B cell (primary cell): ENCODE measurements around the gene ZNF57. TPM values are rescaled to one million over a fixed set of nuclear protein-coding genes. Genes with fewer than 3 reads are reported as not detected.

Experiments used
- ATAC-seq: fragments of 200-7000 bp; cut with Tn5 transposase; one replicate; pipeline ENCODE4 v1.10.0; 2021; ENCODE audit warnings: low read depth, mild to moderate bottlenecking, moderate number of reproducible peaks, moderate library complexity
- CTCF ChIA-PET: fragments of 350-600 bp; sonication (Branson Sonifier 250); formaldehyde crosslinking; loops from one replicate; lab custom pipeline; 2021; ENCODE audit warnings: antibody characterized with exemption, inconsistent platforms; lab: Charles Lee
- POLR2A ChIA-PET: fragments of 350-600 bp; sonication (Branson Sonifier 250); formaldehyde crosslinking; loops from one replicate; lab custom pipeline; 2021; ENCODE audit warnings: antibody characterized with exemption; lab: Charles Lee
- DNase-seq: peaks from one replicate; pipeline ENCODE4 v3.0.0; 2013
- H2AFZ ChIP-seq: 2 replicates; pipeline ENCODE4 v1.6.1; 2012; ENCODE audit warnings: mild to moderate bottlenecking, low read depth, low read length; ENCODE audit not compliant: insufficient read depth, poor library complexity, severe bottlenecking
- H3K27ac ChIP-seq, 2 donors: 1 replicate in 1 of 2; 2 replicates in 1 of 2; pipeline ENCODE4 v1.5.1; 2012 to 2013; ENCODE audit warnings: low read length in 2 of 2, mild to moderate bottlenecking in 2 of 2, moderate library complexity in 1 of 2
- H3K27me3 ChIP-seq, 4 experiments: fragments of 200-600 bp in 1 of 4; sonication (generic) in 1 of 4; replicated peaks in 1 of 4; 1 replicate in 2 of 4; 2 replicates in 2 of 4; pipeline versions ENCODE4 v1.6.1 to v1.7.0; 2013 to 2016; ENCODE audit warnings: low read length in 3 of 4, mild to moderate bottlenecking in 2 of 4, mixed read lengths in 1 of 4, moderate library complexity in 1 of 4; ENCODE audit not compliant: insufficient read depth in 4 of 4, control insufficient read depth in 3 of 4; ENCODE audit errors: control extremely low read depth in 1 of 4
- H3K36me3 ChIP-seq, 2 experiments: replicated peaks in 1 of 2; 1 replicate in 1 of 2; 2 replicates in 1 of 2; pipeline versions ENCODE4 v1.6.1 to v1.7.1; 2013; ENCODE audit warnings: low read length in 1 of 2; ENCODE audit not compliant: insufficient read depth in 2 of 2, control insufficient read depth in 1 of 2; ENCODE audit errors: control extremely low read depth in 1 of 2, extremely low read depth in 1 of 2
- H3K4me1 ChIP-seq, 2 donors: fragments of 200-600 bp in 1 of 2; sonication (generic) in 1 of 2; 1 replicate in 1 of 2; 2 replicates in 1 of 2; pipeline versions ENCODE4 v1.5.1 to v1.6.1; 2013 to 2017; ENCODE audit warnings: low read length in 2 of 2; ENCODE audit not compliant: control insufficient read depth in 2 of 2, insufficient read depth in 2 of 2
- H3K4me2 ChIP-seq: replicated peaks from 2 replicates; pipeline ENCODE3; 2012; ENCODE audit warnings: mild to moderate bottlenecking, low read depth, low read length; ENCODE audit not compliant: poor library complexity, severe bottlenecking
- H3K4me3 ChIP-seq, 5 experiments: fragments of 200-600 bp in 1 of 5; sonication (generic) in 1 of 5; 1 replicate in 3 of 5; 2 replicates in 2 of 5; pipeline versions ENCODE4 v1.5.1 to v1.7.0; 2011 to 2016; ENCODE audit warnings: low read length in 4 of 5, mild to moderate bottlenecking in 4 of 5, low read depth in 2 of 5, control low read depth in 1 of 5, moderate library complexity in 1 of 5; ENCODE audit not compliant: insufficient read depth in 1 of 5; ENCODE audit errors: control extremely low read depth in 1 of 5, extremely low read depth in 1 of 5
- H3K79me2 ChIP-seq: fragments of 200-600 bp; sonication (generic); one replicate; pipeline ENCODE4 v1.6.0; 2016; ENCODE audit warnings: low read length; ENCODE audit not compliant: control insufficient read depth, insufficient read depth
- H3K9ac ChIP-seq: fragments of 200-600 bp; sonication (generic); 2 replicates; pipeline ENCODE4 v1.6.1; 2017; ENCODE audit warnings: mild to moderate bottlenecking, low read length, moderate library complexity
- H3K9me3 ChIP-seq, 3 donors: one replicate each; pipeline versions ENCODE4 v1.6.1 to v1.7.1; 2013; ENCODE audit warnings: low read length in 2 of 3; ENCODE audit not compliant: control insufficient read depth in 2 of 3, insufficient read depth in 1 of 3; ENCODE audit errors: control extremely low read depth in 1 of 3
- H4K20me1 ChIP-seq: 2 replicates; pipeline ENCODE4 v1.6.0; 2012; ENCODE audit warnings: mild to moderate bottlenecking, low read length; ENCODE audit not compliant: insufficient read depth, control insufficient read depth, poor library complexity, severe bottlenecking
- H3K27ac Mint-ChIP-seq: one replicate; pipeline ENCODE4 v1.8.0; 2021; ENCODE audit warnings: mixed read lengths
- H3K27me3 Mint-ChIP-seq: one replicate; pipeline ENCODE4 v1.8.0; 2021; ENCODE audit warnings: mixed read lengths
- H3K4me1 Mint-ChIP-seq: one replicate; pipeline ENCODE4 v1.8.0; 2021; ENCODE audit warnings: mixed read lengths
- H3K4me3 Mint-ChIP-seq: one replicate; pipeline ENCODE4 v1.8.0; 2021; ENCODE audit warnings: mixed read lengths
- H3K9me3 Mint-ChIP-seq: one replicate; pipeline ENCODE4 v1.8.0; 2022; ENCODE audit warnings: mixed read lengths; ENCODE audit not compliant: insufficient read depth
- EZH2 ChIP-seq: IDR thresholded peaks from 2 replicates; pipeline ENCODE4 v1.6.1; 2012; ENCODE audit warnings: borderline replicate concordance, low read depth, mild to moderate bottlenecking, moderate library complexity, low read length; ENCODE audit not compliant: insufficient read depth, poor library complexity, severe bottlenecking
- WGBS: methylation state at CpG from one replicate; pipeline ENCODE4 v1.1.5; 2013; ENCODE audit warnings: missing lambda C conversion rate; ENCODE audit not compliant: insufficient coverage; 5-methylcytosine and 5-hydroxymethylcytosine counted together
- intact Hi-C: fragments of 100-400 bp; cut with micrococcal nuclease; formaldehyde crosslinking; loops from one replicate; pipeline ENCODE4 v1.10.0; 2022
- polyA plus RNA-seq: library from polyadenylated mRNA; depleted of rRNA; stranded (reverse); fragments of >200 nt; gene quantifications from 2 replicates; pipeline ENCODE4 v1.2.3, GENCODE V29; 2012
- total RNA-seq, 2 donors: library from RNA; stranded (reverse); fragments of 120-200 nt in 1 of 2; gene quantifications; 1 replicate in 1 of 2; 2 replicates in 1 of 2; pipeline versions ENCODE4 v1.2.3 to v1.2.4, GENCODE V29; 2013 to 2022
- TF ChIP-seq, protein P1 (sequence below): fragments of 200-600 bp; IDR thresholded peaks from one replicate; pipeline ENCODE4 v1.8.0; 2022; ENCODE audit warnings: antibody characterized with exemption, mild to moderate bottlenecking

Gene ZNF57
- total and polyA plus RNA-seq, 2 donors (not counting 1 experiment from before 2014, with no cell fraction given): 1.4 to 3.4 TPM

DNA sequence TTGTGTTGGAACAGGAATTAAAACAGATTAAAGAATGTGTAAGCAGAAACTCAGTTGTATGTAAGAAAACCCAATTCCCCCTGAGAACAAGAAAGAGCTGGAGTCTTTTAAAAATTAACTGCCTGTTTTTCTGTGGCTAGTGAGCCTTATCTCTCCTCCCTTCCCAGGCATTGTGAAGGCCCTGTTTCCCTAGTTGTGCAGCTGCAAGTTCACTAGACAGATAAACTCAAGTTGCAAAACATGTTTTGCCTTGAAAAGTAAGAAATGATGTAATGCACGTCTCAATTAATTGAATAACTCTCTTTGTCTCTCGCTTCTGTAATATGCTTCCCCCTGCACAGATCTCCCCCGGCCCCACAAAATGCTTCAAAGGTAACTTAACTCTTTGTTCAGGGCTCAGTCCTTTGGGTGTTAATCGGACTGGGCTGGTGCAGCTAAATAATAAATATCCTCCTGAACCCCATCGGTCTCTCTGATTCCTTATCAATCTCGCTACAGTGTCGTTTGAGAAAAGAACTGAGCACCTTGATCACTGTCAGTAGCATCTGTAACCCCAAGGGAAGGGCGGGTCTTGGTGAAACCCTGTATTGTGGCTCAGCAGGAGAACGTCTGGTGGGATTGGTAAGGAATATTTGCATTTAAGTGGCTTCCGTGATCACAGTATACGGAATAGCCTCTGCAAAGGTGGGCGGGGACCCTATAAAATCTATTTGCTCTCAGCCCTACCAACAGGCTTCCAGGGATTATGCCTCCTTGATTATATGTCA lies 35.2 kb upstream of the ZNF57 start:
- Mint-ChIP-seq H3K4me3 (no peak overlapping the region), H3K4me1 (peaks cover 2% of the 10 kb centered on the region), H3K27ac (no peak overlapping the region), H3K27me3 (peaks cover 9% of the 10 kb centered on the region), H3K9me3 (no peaks in the 10 kb centered on the region)
- H2AFZ ChIP-seq: no peak overlapping the region
- no peak overlapping the region for H3K4me2 ChIP-seq
- DNase-seq (no peak), ATAC-seq (no peak)
- H4K20me1 ChIP-seq: no peaks in the 10 kb centered on the region
- intact Hi-C loops: no loop called here
- no peak overlapping the region for H3K9ac ChIP-seq
- POLR2A ChIA-PET: no interaction called here
- H3K36me3 ChIP-seq: no peaks in the 10 kb centered on the region
- peaks cover 0 to 10% (median 0%) of the 10 kb centered on the region in 3 donors for H3K9me3 ChIP-seq
- CTCF ChIA-PET: no interaction called here
- TF ChIP-seq, protein P1, sequence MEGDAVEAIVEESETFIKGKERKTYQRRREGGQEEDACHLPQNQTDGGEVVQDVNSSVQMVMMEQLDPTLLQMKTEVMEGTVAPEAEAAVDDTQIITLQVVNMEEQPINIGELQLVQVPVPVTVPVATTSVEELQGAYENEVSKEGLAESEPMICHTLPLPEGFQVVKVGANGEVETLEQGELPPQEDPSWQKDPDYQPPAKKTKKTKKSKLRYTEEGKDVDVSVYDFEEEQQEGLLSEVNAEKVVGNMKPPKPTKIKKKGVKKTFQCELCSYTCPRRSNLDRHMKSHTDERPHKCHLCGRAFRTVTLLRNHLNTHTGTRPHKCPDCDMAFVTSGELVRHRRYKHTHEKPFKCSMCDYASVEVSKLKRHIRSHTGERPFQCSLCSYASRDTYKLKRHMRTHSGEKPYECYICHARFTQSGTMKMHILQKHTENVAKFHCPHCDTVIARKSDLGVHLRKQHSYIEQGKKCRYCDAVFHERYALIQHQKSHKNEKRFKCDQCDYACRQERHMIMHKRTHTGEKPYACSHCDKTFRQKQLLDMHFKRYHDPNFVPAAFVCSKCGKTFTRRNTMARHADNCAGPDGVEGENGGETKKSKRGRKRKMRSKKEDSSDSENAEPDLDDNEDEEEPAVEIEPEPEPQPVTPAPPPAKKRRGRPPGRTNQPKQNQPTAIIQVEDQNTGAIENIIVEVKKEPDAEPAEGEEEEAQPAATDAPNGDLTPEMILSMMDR: no peak
- no peak for TF ChIP-seq EZH2
- H3K27ac ChIP-seq: no peak overlapping the region
- H3K4me3 ChIP-seq: no peak overlapping the region
- H3K79me2 ChIP-seq: no peaks in the 10 kb centered on the region
- no peaks in the 10 kb centered on the region for H3K27me3 ChIP-seq
- WGBS: 44% methylated on average over 9 of the region's 12 CpGs
- H3K4me1 ChIP-seq: no peaks in the 10 kb centered on the region

DNA sequence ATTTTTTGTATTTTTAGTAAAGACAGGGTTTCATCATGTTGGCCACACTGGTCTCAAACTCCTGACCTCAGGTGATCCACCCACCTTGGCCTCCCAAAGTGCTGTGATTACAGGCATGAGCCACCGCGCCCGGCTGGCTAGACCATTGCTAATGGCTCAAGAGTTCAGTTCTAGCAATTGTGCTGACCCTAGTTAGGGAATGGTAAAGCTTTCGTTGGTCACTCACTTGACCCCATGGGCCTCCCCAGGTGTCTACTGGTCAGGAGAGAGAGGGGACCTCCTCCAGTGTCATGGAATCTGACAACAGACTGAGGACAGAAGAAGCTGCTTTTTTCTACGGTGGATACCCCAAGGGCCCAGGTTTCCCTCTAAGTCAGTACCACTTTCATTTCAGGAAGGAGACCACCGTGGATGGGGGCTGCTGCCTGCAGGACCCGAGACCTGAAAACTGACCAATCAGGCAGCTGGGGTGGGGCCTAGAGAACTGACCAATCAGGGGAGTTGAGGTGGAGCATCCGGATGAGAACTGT lies 34.2 kb upstream of the ZNF57 start:
- WGBS: 72% methylated on average over 5 of the region's 8 CpGs
- CTCF ChIA-PET: interaction anchor here (1.3 to 1.5 kb wide), 2 partner anchors 21 to 218 kb away, joined by 3 read pairs; no protein-coding TSS in a partner anchor
- ATAC-seq: no peak

More for the DNA sequence above, 34.2 kb upstream of the ZNF57 start:
- Mint-ChIP-seq H3K4me3 (no peak overlapping the region), H3K4me1 (peaks cover 2% of the 10 kb centered on the region), H3K9me3 (no peaks in the 10 kb centered on the region), H3K27me3 (peaks cover 9% of the 10 kb centered on the region), H3K27ac (no peak overlapping the region)
- Histone ChIP-seq H3K9me3 (peaks cover 0 to 10% (median 0%) of the 10 kb centered on the region in 3 donors), H3K36me3 (no peaks in the 10 kb centered on the region), H3K27ac (no peak overlapping the region), H4K20me1 (no peaks in the 10 kb centered on the region), H3K79me2 (no peaks in the 10 kb centered on the region), H3K4me3 (no peak overlapping the region), H3K4me1 (no peaks in the 10 kb centered on the region), H3K4me2 (no peak overlapping the region), H3K9ac (no peak overlapping the region), H2AFZ (no peak overlapping the region), H3K27me3 (no peaks in the 10 kb centered on the region)
- POLR2A ChIA-PET: interaction anchor here (0.6 kb wide), 1 partner anchor 15 kb away, joined by 3 read pairs; no protein-coding TSS in a partner anchor
- DNase-seq: no peak
- TF ChIP-seq, protein P1: no peak
- TF ChIP-seq EZH2: no peak
- intact Hi-C loops: no loop called here
